IPS-18a (cell line): ENCODE measurements around the gene COL24A1.

Experiments used
- H3K27ac ChIP-seq: one replicate; pipeline ENCODE4 v1.5.1; 2013; ENCODE audit warnings: low read length
- H3K27me3 ChIP-seq: one replicate; pipeline ENCODE4 v1.6.1; 2013; ENCODE audit warnings: mild to moderate bottlenecking, low read length; ENCODE audit not compliant: control insufficient read depth, insufficient read depth
- H3K36me3 ChIP-seq: one replicate; pipeline ENCODE4 v1.6.1; 2013; ENCODE audit warnings: low read depth, low read length; ENCODE audit not compliant: control insufficient read depth
- H3K4me1 ChIP-seq: one replicate; pipeline ENCODE4 v1.6.1; 2013; ENCODE audit warnings: low read depth, low read length; ENCODE audit not compliant: control insufficient read depth
- H3K4me3 ChIP-seq: one replicate; pipeline ENCODE4 v1.5.1; 2013; ENCODE audit warnings: low read length
- H3K9ac ChIP-seq: one replicate; pipeline ENCODE4 v1.6.1; 2013; ENCODE audit warnings: mild to moderate bottlenecking, low read length, moderate library complexity
- H3K9me3 ChIP-seq: one replicate; pipeline ENCODE4 v1.6.1; 2013; ENCODE audit warnings: low read depth, low read length; ENCODE audit not compliant: control insufficient read depth

Gene COL24A1

GRCh38 chr1:85700422-85700821 lies 456.1 kb downstream of the COL24A1 start:
- Histone ChIP-seq H3K9me3 (no peaks in the 10 kb centered on the region), H3K4me3 (no peak overlapping the region), H3K27me3 (no peaks in the 10 kb centered on the region), H3K9ac (no peak overlapping the region), H3K36me3 (peaks cover 54% of the 10 kb centered on the region), H3K27ac (no peak overlapping the region), H3K4me1 (no peaks in the 10 kb centered on the region)

GRCh38 chr1:85697895-85698294 lies 458.7 kb downstream of the COL24A1 start:
- H3K27me3 ChIP-seq = no peaks in the 10 kb centered on the region
- no peak overlapping the region for H3K4me3 ChIP-seq
- peaks cover 39% of the 10 kb centered on the region for H3K36me3 ChIP-seq
- no peak overlapping the region for H3K27ac ChIP-seq
- H3K4me1 ChIP-seq = no peaks in the 10 kb centered on the region
- H3K9ac ChIP-seq = no peak overlapping the region
- no peaks in the 10 kb centered on the region for H3K9me3 ChIP-seq

- Histone ChIP-seq H3K27ac (no peak overlapping the region), H3K9me3 (no peaks in the 10 kb centered on the region), H3K4me3 (no peak overlapping the region), H3K36me3 (peaks cover 4% of the 10 kb centered on the region), H3K4me1 (no peaks in the 10 kb centered on the region), H3K27me3 (no peaks in the 10 kb centered on the region), H3K9ac (no peak overlapping the region)
Observed at GRCh38 chr1:85692730-85693314, 463.8 kb downstream of the COL24A1 start.

GRCh38 chr1:85689775-85690404 lies 466.7 kb downstream of the COL24A1 start:
- H3K9ac ChIP-seq = no peak overlapping the region
- no peak overlapping the region for H3K27ac ChIP-seq
- H3K9me3 ChIP-seq = no peaks in the 10 kb centered on the region
- H3K36me3 ChIP-seq = no peaks in the 10 kb centered on the region
- H3K4me3 ChIP-seq = no peak overlapping the region
- no peaks in the 10 kb centered on the region for H3K27me3 ChIP-seq
- H3K4me1 ChIP-seq = no peaks in the 10 kb centered on the region

GRCh38 chr1:85683292-85684025 lies 473.1 kb downstream of the COL24A1 start:
- H3K27me3 ChIP-seq = no peaks in the 10 kb centered on the region
- no peak overlapping the region for H3K27ac ChIP-seq
- no peak overlapping the region for H3K9ac ChIP-seq
- H3K36me3 ChIP-seq = peaks cover 1% of the 10 kb centered on the region
- H3K4me1 ChIP-seq = no peaks in the 10 kb centered on the region
- no peaks in the 10 kb centered on the region for H3K9me3 ChIP-seq
- no peak overlapping the region for H3K4me3 ChIP-seq

- no peak overlapping the region for H3K27ac ChIP-seq
- H3K9ac ChIP-seq = no peak overlapping the region
- no peak overlapping the region for H3K4me3 ChIP-seq
- H3K36me3 ChIP-seq = peaks cover 23% of the 10 kb centered on the region
- H3K4me1 ChIP-seq = no peaks in the 10 kb centered on the region
- H3K27me3 ChIP-seq = no peaks in the 10 kb centered on the region
- H3K9me3 ChIP-seq = no peaks in the 10 kb centered on the region
Observed at GRCh38 chr1:85681087-85681486, 475.5 kb downstream of the COL24A1 start.
